Gastrocnemius medialis (tissue), 4 donors: Measurements from ENCODE around the gene PLXND1.

Experiments
- CTCF ChIP-seq, 5 experiments: fragments of 450-650 bp in 3 of 5; fragments of 200-600 bp in 2 of 5; sonication (generic) in 2 of 5; IDR thresholded peaks in 4 of 5; conservative IDR thresholded peaks in 1 of 5; 1 replicate in 4 of 5; 2 replicates in 1 of 5; pipeline ENCODE4 v1.5.1; 2016 to 2019; ENCODE audit warnings: antibody characterized with exemption in 5 of 5, mild to moderate bottlenecking in 3 of 5, moderate library complexity in 3 of 5
- POLR2A ChIP-seq, 2 donors: fragments of 450-650 bp; IDR thresholded peaks; one replicate each; pipeline ENCODE4 v1.6.1; 2017; ENCODE audit warnings: antibody characterized with exemption in 2 of 2, mild to moderate bottlenecking in 2 of 2, moderate library complexity in 2 of 2

DNA sequence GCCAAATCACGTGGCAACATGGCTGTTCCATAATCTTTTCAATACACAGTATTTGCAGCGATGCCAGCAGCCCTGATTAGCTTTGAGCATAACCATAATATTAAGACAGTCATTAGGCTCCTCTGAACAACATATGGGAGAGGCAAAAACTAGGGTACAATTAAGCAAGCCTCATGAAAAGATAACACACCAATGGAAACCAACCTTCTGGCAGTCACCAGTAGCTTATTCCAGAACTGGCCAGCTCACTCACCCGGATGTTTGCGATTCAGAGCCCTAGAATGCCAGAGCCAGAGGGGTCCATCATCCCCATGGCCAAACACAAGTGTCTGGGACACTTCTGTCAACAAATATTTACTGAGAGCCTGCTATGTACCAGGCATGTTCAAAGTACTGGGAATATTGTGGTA is 48.8 kb upstream of the PLXND1 start:
- no peak for TF ChIP-seq POLR2A (IDR thresholded peaks at IDR 0.05)
- no peak for TF ChIP-seq CTCF (IDR thresholded peaks at IDR 0.05 in 4 of 5, conservative IDR thresholded peaks at IDR 0.05 in 1 of 5)
